Measurements from ENCODE around the gene POLR3G.

DNA sequence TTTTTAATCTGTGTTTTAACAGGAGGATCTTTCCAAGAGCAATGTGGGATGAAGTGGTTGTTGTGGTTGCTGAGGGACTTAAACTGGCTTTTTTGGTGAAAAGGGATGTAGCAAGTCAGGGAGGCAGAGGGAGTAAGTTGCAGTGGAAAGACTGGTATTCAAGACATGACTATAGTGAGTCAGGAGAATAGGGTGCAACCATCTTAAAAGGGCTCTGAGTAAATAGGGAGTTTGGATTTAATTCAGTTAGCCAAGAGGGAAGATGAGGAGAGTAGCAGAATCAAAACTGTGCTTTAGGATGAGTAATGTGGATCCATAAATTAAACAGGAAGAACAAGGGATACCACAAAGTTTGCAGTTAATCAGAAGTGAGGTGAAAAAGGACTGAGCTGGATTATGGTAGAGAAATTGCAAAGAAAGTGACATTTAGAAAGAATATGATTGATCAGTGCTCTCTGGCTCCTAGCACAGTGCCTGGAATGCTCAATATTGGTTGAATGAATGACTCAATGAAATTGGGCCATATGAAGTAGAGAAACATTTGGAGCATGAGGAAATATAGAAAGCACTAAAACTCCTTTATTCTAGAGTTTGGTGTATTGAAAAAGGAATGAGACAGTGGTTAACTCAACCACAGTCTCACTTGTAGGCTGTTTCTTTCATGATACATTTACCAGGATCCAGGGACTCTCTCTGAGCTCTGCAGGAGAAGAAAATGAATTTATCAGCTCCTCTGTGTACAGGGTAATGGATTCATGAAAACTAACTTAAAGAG, 5.1 kb downstream of the POLR3G start:
- no peak for TF ChIP-seq POLR2A (IDR thresholded peaks at IDR 0.05; ENCODE audit: low read depth, low read length)
- no peak for TF ChIP-seq POLR2AphosphoS5 (IDR thresholded peaks at IDR 0.05; ENCODE audit: low read depth, low read length)
- no peak for TF ChIP-seq SPI1 (IDR thresholded peaks at IDR 0.05; ENCODE audit: low read depth, low read length)
- TF ChIP-seq TAF1 (IDR thresholded peaks at IDR 0.05; ENCODE audit: low read depth, low read length) = no peak
- TF ChIP-seq POU2F2 (IDR thresholded peaks at IDR 0.05; ENCODE audit: low read depth, low read length) = no peak
- TF ChIP-seq PAX5 (IDR thresholded peaks at IDR 0.05; ENCODE audit: insufficient read depth, low read length, severe bottlenecking) = no peak

All from GM12891 (cell line).